Daoy (cell line): ENCODE measurements around the gene CCT6A. TPM values are rescaled to one million over a fixed set of nuclear protein-coding genes. Genes with fewer than 3 reads are reported as not detected.
"Not testable (repeated sequence)": the region's sequence is repeated elsewhere in the genome, so short reads cannot be mapped to it uniquely, and the experiment has no call there.

ENCODE experiments used
- DNase-seq: peaks from one replicate; pipeline ENCODE4 v3.0.0-alpha.2; 2015; ENCODE audit warnings: low read depth
- total RNA-seq: library from RNA; depleted of rRNA; stranded (reverse); fragments of >200 nt; shearing (Covaris generic); gene quantifications from 2 replicates; pipeline ENCODE4 v1.2.3, GENCODE V29; 2014; rRNA removed

The CCT6A gene
- total RNA-seq, 1 experiment from 2014 or later: 1,003 TPM

GRCh38 chr7:56099653-56100052 is 48.1 kb downstream of the CCT6A start:
- DNase-seq: no peak

- not testable (repeated sequence) for DNase-seq
Observed at GRCh38 chr7:56104138-56104537, 52.6 kb downstream of the CCT6A start.

- DNase-seq: peak; percentile 88
Observed at GRCh38 chr7:56105508-56105907, 53.9 kb downstream of the CCT6A start.

- peak; percentile 100 for DNase-seq
Observed at GRCh38 chr7:56106108-56107073, 54.8 kb downstream of the CCT6A start, which contains the start of gene CHCHD2. Gene CHCHD2 (minus strand): TSS chr7:56106476. CDS start chr7:56106413, 63 bp downstream.

GRCh38 chr7:56107954-56108258 is 56.3 kb downstream of the CCT6A start:
- DNase-seq: no peak

GRCh38 chr7:56110611-56111010 is 59.0 kb downstream of the CCT6A start:
- no peak for DNase-seq

- DNase-seq: not testable (repeated sequence)
Observed at GRCh38 chr7:56112244-56112643, 60.7 kb downstream of the CCT6A start.

Other genes with a start within 250 kb of the CCT6A start
- gene SEPTIN14, start 189.0 kb upstream of the CCT6A start, total RNA-seq: not detected in 2 replicates
- gene ZNF713, start 164.3 kb upstream of the CCT6A start, total RNA-seq: 2.9 and 8.0 TPM in 2 replicates
- gene MRPS17, start 99.9 kb upstream of the CCT6A start, total RNA-seq: 40.0 and 55.8 TPM in 2 replicates
- gene NIPSNAP2, start 87.2 kb upstream of the CCT6A start, total RNA-seq: 65.8 and 68.6 TPM in 2 replicates
- 113 and 129 TPM in 2 replicates for gene PSPH, start 321 bp upstream of the CCT6A start, total RNA-seq
- gene SUMF2, start 12.5 kb downstream of the CCT6A start, total RNA-seq: 167 and 168 TPM in 2 replicates
- gene PHKG1, start 41.2 kb downstream of the CCT6A start, total RNA-seq: 1.5 TPM in 1 of 2 replicates, not detected in the other
- gene CHCHD2, start 54.7 kb downstream of the CCT6A start, total RNA-seq: 1,201 and 1,375 TPM in 2 replicates
- not detected in 2 replicates for gene NUPR2, start 64.7 kb downstream of the CCT6A start, total RNA-seq